Mesodermal cell (in vitro differentiated cells): ENCODE measurements around the gene USP25. TPM values are rescaled to one million over a fixed set of nuclear protein-coding genes. Genes with fewer than 3 reads are reported as not detected.

Source experiments
- H3K27ac ChIP-seq: 2 replicates; pipeline ENCODE4 v1.7.0; 2013; ENCODE audit warnings: mild to moderate bottlenecking, low read depth, low read length, moderate library complexity; ENCODE audit not compliant: severe bottlenecking
- H3K36me3 ChIP-seq: 2 replicates; pipeline ENCODE4 v1.7.1; 2013; ENCODE audit warnings: mild to moderate bottlenecking, low read length, moderate library complexity; ENCODE audit not compliant: control insufficient read depth, insufficient read depth
- H3K4me1 ChIP-seq: one replicate; pipeline ENCODE4 v1.7.1; 2013; ENCODE audit warnings: mild to moderate bottlenecking, low read length; ENCODE audit not compliant: insufficient read depth, control insufficient read depth, poor library complexity, severe bottlenecking
- H3K4me3 ChIP-seq: 2 replicates; pipeline ENCODE4 v1.7.0; 2013; ENCODE audit warnings: low read length, control low read depth, mild to moderate bottlenecking; ENCODE audit not compliant: insufficient read depth, poor library complexity, severe bottlenecking; ENCODE audit errors: extremely low read depth
- H3K9me3 ChIP-seq: 2 replicates; pipeline ENCODE4 v1.7.1; 2013; ENCODE audit warnings: mild to moderate bottlenecking, low read length, moderate library complexity; ENCODE audit not compliant: control insufficient read depth
- WGBS, 2 experiments: methylation state at CpG; one replicate each; pipeline ENCODE4 v1.1.5; 2013; ENCODE audit warnings: missing lambda C conversion rate in 2 of 2; ENCODE audit not compliant: insufficient coverage in 2 of 2; 5-methylcytosine and 5-hydroxymethylcytosine counted together
- polyA plus RNA-seq, 2 experiments: library from polyadenylated mRNA; stranded (reverse); fragments of 50-300 nt; gene quantifications; one replicate each; pipeline ENCODE4 v1.2.3, GENCODE V29; 2013

The USP25 gene
- 19.0 TPM for polyA plus RNA-seq (2013, experiment 1 of 2)
- polyA plus RNA-seq (2013, experiment 2 of 2), result 21.8 TPM

GRCh38 chr21:15729674-15730483 is at the start of gene USP25:
USP25 (plus strand) TSS chr21:15729982; CDS start chr21:15730394, 412 bp downstream.
- Histone ChIP-seq H3K27ac (peak within 1 kb of the TSS; percentile 85), H3K9me3 (no peaks in the 10 kb centered on the region), H3K4me3 (peak within 1 kb of the TSS; percentile 78), H3K36me3 (no peaks in the 10 kb centered on the region), H3K4me1 (no peaks in the 10 kb centered on the region)
- WGBS, 2 experiments, result 0 to 1% methylated on average over 35 to 71 of the region's 123 CpGs

GRCh38 chr21:15682186-15682895 is 47.4 kb upstream of the USP25 start:
- no peak overlapping the region for H3K27ac ChIP-seq
- H3K4me3 ChIP-seq, result no peak overlapping the region
- H3K4me1 ChIP-seq, result no peaks in the 10 kb centered on the region
- peaks cover 4% of the 10 kb centered on the region for H3K9me3 ChIP-seq
- H3K36me3 ChIP-seq, result no peaks in the 10 kb centered on the region
- 80 to 89% methylated on average over 4 to 5 of the region's 6 CpGs for WGBS, 2 experiments

GRCh38 chr21:15682977-15683376 is 46.8 kb upstream of the USP25 start:
- Histone ChIP-seq H3K36me3 (no peaks in the 10 kb centered on the region), H3K4me3 (no peak overlapping the region), H3K4me1 (no peaks in the 10 kb centered on the region), H3K9me3 (peaks cover 4% of the 10 kb centered on the region), H3K27ac (no peak overlapping the region)
- no CpG with 5 or more reads among the region's 2 CpGs for WGBS, 2 experiments

GRCh38 chr21:15686506-15686905 is 43.3 kb upstream of the USP25 start:
- Histone ChIP-seq H3K4me3 (no peak overlapping the region), H3K27ac (no peak overlapping the region), H3K4me1 (no peaks in the 10 kb centered on the region), H3K9me3 (peaks cover 4% of the 10 kb centered on the region), H3K36me3 (no peaks in the 10 kb centered on the region)
- WGBS, 2 experiments, result 83% methylated on average over 1 of the region's 1 CpG; no CpG with 5 or more reads in 1 of the 2 experiments

GRCh38 chr21:15687208-15687607 is 42.6 kb upstream of the USP25 start:
- H3K9me3 ChIP-seq, result peaks cover 4% of the 10 kb centered on the region
- H3K27ac ChIP-seq, result no peak overlapping the region
- no peaks in the 10 kb centered on the region for H3K4me1 ChIP-seq
- no peaks in the 10 kb centered on the region for H3K36me3 ChIP-seq
- H3K4me3 ChIP-seq, result no peak overlapping the region
- 50% methylated on average over 1 of the region's 3 CpGs; no CpG with 5 or more reads in 1 of the 2 experiments for WGBS, 2 experiments

- H3K36me3 ChIP-seq, result no peaks in the 10 kb centered on the region
- H3K4me1 ChIP-seq, result no peaks in the 10 kb centered on the region
- no peak overlapping the region for H3K27ac ChIP-seq
- H3K9me3 ChIP-seq, result peaks cover 4% of the 10 kb centered on the region
- H3K4me3 ChIP-seq, result no peak overlapping the region
- WGBS, 2 experiments, result 100% methylated on average over 1 of the region's 3 CpGs; no CpG with 5 or more reads in 1 of the 2 experiments
These were observed 41.8 kb upstream of the USP25 start for GRCh38 chr21:15688016-15688415.

- H3K4me1 ChIP-seq, result no peaks in the 10 kb centered on the region
- no peak overlapping the region for H3K4me3 ChIP-seq
- peaks cover 4% of the 10 kb centered on the region for H3K9me3 ChIP-seq
- H3K36me3 ChIP-seq, result no peaks in the 10 kb centered on the region
- no peak overlapping the region for H3K27ac ChIP-seq
- WGBS, 2 experiments, result no CpG with 5 or more reads among the region's 2 CpGs
These were observed 41.0 kb upstream of the USP25 start for GRCh38 chr21:15688809-15689208.

GRCh38 chr21:15692711-15693110 is 37.1 kb upstream of the USP25 start:
- no peaks in the 10 kb centered on the region for H3K9me3 ChIP-seq

GRCh38 chr21:15695241-15695640 is 34.5 kb upstream of the USP25 start:
- Histone ChIP-seq H3K4me3 (no peak overlapping the region), H3K27ac (no peak overlapping the region), H3K9me3 (no peaks in the 10 kb centered on the region), H3K36me3 (no peaks in the 10 kb centered on the region), H3K4me1 (peaks cover 3% of the 10 kb centered on the region)
- 88 to 100% methylated on average over 1 of the region's 1 CpG for WGBS, 2 experiments

More at GRCh38 chr21:15692711-15693110, 37.1 kb upstream of the USP25 start:
- H3K36me3 ChIP-seq, result no peaks in the 10 kb centered on the region
- H3K27ac ChIP-seq, result no peak overlapping the region
- no peak overlapping the region for H3K4me3 ChIP-seq
- 80 to 85% methylated on average over 1 to 2 of the region's 2 CpGs for WGBS, 2 experiments
- H3K4me1 ChIP-seq, result peaks cover 3% of the 10 kb centered on the region

GRCh38 chr21:15701830-15702229 is 28.0 kb upstream of the USP25 start:
- Histone ChIP-seq H3K36me3 (no peaks in the 10 kb centered on the region), H3K27ac (no peak overlapping the region), H3K4me3 (no peak overlapping the region), H3K9me3 (no peaks in the 10 kb centered on the region), H3K4me1 (peaks cover 1% of the 10 kb centered on the region)
- 91 to 100% methylated on average over 1 of the region's 1 CpG for WGBS, 2 experiments
